Measurements from ENCODE around the gene EXD2.
"Not testable (repeated sequence)": the region's sequence is repeated elsewhere in the genome, so short reads cannot be mapped to it uniquely, and the experiment has no call there.

EXD2 gene

GRCh38 chr14:69191340-69192111 lies at the start of gene EXD2:
Gene EXD2 (plus strand): TSS chr14:69191498. CDS start chr14:69209471, 17,973 bp downstream.
- peak; percentile 30 for DNase-seq (ENCODE audit: low read depth)

GRCh38 chr14:69141550-69141949 lies 49.7 kb upstream of the EXD2 start:
- no peak for DNase-seq (ENCODE audit: low read depth)

DNA sequence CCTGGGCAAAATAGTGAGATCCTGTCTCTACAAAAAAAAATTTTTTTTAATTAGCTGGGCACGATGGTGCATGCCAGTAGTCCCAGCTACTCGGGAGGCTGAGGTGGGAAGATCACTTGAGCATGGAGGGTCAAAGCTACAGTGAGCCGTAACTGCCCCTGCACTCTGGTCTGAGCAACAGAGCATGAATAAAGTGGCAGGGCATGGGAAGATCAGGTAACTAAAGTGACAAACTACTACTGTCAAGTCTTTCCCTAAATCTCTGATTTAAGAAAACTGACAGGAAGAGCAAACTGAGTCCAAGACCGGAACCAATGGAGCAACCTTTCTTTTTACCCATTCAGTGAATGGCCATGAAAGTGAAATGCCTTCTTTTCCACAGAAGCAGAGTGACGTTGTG lies 49.2 kb upstream of the EXD2 start:
- DNase-seq (ENCODE audit: low read depth), result no peak

- no peak for DNase-seq (ENCODE audit: low read depth)
Measured at GRCh38 chr14:69149461-69150244, 41.6 kb upstream of the EXD2 start.

GRCh38 chr14:69151458-69152180 lies 39.7 kb upstream of the EXD2 start:
- DNase-seq (ENCODE audit: low read depth), result peak; percentile 50

DNA sequence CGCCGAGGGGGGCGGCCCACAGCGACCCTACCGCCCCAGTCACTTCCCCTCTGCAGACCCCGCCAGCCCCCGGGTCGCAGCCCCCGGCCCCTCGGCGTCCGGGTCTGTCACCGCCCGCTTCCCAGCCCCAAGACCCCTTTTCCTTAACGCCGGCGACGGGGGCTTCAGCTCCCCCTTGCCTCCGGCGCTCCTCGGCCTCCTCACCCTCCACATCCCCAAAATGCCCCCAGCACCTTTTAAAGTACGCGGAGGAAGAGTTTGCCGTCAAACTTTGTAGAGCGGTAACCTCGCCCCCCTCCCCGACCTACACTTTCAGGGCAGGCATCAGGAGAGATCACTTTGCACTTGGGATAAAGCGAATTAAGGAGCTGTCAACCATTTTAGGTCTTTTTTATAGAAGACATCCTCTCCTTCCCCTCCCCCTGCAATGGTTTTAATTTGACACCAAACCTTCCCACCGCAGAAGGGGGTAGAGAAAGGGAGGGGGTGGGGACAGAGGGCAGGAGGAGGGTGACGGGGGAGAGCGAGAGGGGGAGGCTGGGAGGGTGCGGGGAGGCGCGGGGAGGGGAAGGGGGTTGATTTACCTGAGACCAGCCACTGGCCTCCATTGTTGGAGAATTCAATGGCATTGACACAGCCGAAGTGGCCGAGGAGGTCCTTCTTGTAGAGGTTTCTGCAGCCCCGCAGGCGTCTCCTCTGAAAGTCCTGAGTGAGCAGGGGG lies 39.0 kb upstream of the EXD2 start:
- DNase-seq (ENCODE audit: low read depth), result peak; percentile 6

GRCh38 chr14:69152902-69153151 lies 38.5 kb upstream of the EXD2 start, which contains the start of gene DCAF5:
Gene DCAF5 (minus strand): TSS chr14:69153119. CDS start chr14:69152978, 141 bp downstream.
- DNase-seq (ENCODE audit: low read depth), result peak; percentile 73

- DNase-seq (ENCODE audit: low read depth), result no peak
Measured at GRCh38 chr14:69153152-69153872, 38.0 kb upstream of the EXD2 start.

- DNase-seq (ENCODE audit: low read depth), result no peak
Measured at GRCh38 chr14:69153873-69154270, 37.4 kb upstream of the EXD2 start.

GRCh38 chr14:69154779-69155178 lies 36.5 kb upstream of the EXD2 start:
- no peak for DNase-seq (ENCODE audit: low read depth)

GRCh38 chr14:69156224-69156623 lies 35.1 kb upstream of the EXD2 start:
- DNase-seq (ENCODE audit: low read depth), result no peak

- no peak for DNase-seq (ENCODE audit: low read depth)
Measured at GRCh38 chr14:69161590-69161989, 29.7 kb upstream of the EXD2 start.

GRCh38 chr14:69165787-69166186 lies 25.5 kb upstream of the EXD2 start:
- not testable (repeated sequence) for DNase-seq (ENCODE audit: low read depth)

- no peak for DNase-seq (ENCODE audit: low read depth)
Measured at GRCh38 chr14:69170839-69171238, 20.5 kb upstream of the EXD2 start.

- DNase-seq (ENCODE audit: low read depth), result no peak
Measured at GRCh38 chr14:69171569-69171968, 19.7 kb upstream of the EXD2 start.

DNA sequence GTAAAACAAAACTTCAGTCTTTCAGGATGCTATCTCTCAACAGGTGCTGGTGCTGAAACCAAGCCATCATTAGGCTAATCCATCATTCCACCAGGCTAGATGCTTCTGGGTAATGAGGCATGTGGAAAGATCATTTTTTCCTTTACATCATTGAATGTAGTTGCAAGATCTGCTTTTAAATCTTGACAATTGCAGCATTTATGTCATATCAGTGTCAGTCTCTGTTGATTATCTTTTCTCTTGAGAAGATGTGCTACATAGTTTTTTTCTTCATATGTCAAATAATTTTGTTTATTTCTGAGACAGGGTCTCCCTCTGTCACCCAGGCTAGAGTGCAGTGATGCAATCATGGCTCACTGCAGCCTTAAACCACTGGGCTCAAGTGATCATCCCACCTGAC lies 16.2 kb upstream of the EXD2 start:
- no peak for DNase-seq (ENCODE audit: low read depth)

- no peak for DNase-seq (ENCODE audit: low read depth)
Measured at GRCh38 chr14:69181491-69181890, 9.8 kb upstream of the EXD2 start.

DNA sequence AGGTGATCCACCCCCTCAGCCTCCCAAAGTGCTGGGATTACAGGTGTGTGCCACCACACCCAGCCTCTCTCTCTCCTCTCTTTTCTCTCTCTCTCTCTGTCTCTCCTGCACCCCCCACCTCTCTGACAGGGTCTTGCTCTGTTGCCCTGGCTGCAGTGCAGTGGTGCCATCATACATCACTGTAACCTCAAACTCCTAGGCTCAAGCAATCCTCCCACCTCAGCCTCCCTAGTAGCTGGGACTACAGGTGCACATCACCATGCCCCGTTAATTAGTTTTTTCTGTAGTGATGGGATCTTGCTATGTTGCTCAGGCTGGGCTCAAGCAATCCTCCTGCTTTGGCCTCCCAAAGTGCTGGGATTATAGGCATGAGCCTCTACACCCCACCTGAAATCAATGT lies 8.7 kb upstream of the EXD2 start:
- DNase-seq (ENCODE audit: low read depth), result not testable (repeated sequence)

DNA sequence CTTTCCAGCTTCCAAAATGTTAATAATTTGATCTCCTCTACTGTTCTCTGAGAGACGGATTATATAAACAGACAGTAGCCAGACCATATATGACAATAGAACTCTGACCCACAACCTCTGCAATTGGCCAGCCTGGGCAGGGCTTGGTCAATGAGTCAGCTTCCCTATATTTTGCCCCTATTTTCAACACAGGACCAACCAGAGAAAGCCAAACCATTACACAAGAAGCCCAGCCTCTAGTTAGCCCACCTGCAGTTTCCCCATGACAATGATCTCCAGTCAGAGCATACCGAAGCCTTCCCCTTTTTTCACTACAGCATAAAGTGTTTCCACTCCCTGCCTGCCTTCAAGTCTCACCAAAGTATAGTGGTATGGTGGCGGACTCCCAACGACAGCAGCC lies 7.6 kb upstream of the EXD2 start:
- no peak for DNase-seq (ENCODE audit: low read depth)

DNA sequence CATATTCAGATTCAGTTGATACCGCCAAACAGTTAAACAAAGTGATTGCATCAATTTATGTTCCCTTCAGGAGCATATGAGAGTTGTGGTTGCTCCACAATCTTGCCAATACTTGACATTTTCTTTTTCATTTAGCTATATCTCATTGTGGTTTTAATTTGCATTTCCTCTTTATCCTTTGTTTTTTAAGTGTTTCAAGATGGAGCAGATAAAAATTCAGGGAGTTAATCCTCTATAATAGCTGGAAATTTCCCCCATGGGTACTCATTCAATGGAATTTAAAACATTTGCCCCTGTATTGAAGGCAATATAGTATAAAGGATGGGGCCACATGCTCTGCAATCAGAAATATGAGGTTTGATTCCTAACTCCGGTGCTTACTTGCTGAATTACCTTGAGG lies 1.1 kb upstream of the EXD2 start:
- no peak for DNase-seq (ENCODE audit: low read depth)

DNA sequence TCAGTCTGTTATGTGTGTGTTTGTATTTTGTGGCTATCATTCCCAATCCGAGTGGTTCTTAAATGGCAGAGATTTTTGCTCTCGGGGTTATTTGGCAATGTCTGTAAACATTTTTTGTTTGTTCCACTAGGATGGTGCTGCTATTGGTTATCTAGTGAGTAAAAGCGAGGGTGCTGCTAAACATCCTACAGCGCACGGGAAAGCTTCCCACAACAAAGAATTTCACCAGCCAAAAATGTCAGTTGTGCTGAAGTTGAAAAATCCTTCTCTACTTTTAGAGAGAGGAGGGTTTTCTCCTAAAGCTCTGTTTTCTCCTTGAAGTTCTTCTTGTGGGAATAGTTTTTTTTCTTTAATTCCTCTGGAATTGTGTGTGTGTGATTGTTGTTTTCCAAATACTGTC lies 2.4 kb downstream of the EXD2 start:
- no peak for DNase-seq (ENCODE audit: low read depth)

GRCh38 chr14:69199786-69200185 lies 8.5 kb downstream of the EXD2 start:
- no peak for DNase-seq (ENCODE audit: low read depth)
